ENCODE measurements around the gene HSD17B11. TPM values are rescaled to one million over a fixed set of nuclear protein-coding genes. Genes with fewer than 3 reads are reported as not detected.

The HSD17B11 gene
- total RNA-seq, 1 experiment from 2014 or later, result 8.8 TPM

- Histone ChIP-seq H3K23ac (ENCODE audit: insufficient read length, low read depth, low read length) (no peak overlapping the region), H3K27me3 (ENCODE audit: insufficient read depth, low read length) (no peaks in the 10 kb centered on the region), H4K91ac (ENCODE audit: insufficient read length, low read depth, low read length) (no peak overlapping the region), H2BK20ac (ENCODE audit: low read depth, low read length, poor library complexity, severe bottlenecking) (no peak overlapping the region), H2BK5ac (ENCODE audit: insufficient read length, low read length) (no peak overlapping the region), H3K27ac (ENCODE audit: insufficient read length, low read depth, low read length) (no peak overlapping the region), H3K79me1 (ENCODE audit: insufficient read depth, low read depth, low read length, poor library complexity, severe bottlenecking) (peaks cover 5% of the 10 kb centered on the region), H3K56ac (ENCODE audit: insufficient read length, low read depth, low read length) (no peak overlapping the region), H2AK5ac (ENCODE audit: insufficient read length, low read length) (no peak overlapping the region), H2BK15ac (ENCODE audit: low read depth, low read length) (no peak overlapping the region), H3K79me2 (ENCODE audit: insufficient read depth, low read length) (peaks cover 2% of the 10 kb centered on the region; the same call in 1 of the 2 replicates), H3T11ph (ENCODE audit: low read length) (no peak overlapping the region), H3K4me1 (ENCODE audit: insufficient read depth, low read length) (no peaks in the 10 kb centered on the region), H3K4me2 (ENCODE audit: insufficient read depth, insufficient read length, low read length) (no peak overlapping the region), H3K9ac (ENCODE audit: extremely low read depth, insufficient read length, low read length) (no peak overlapping the region), H4K20me1 (ENCODE audit: control insufficient read depth, insufficient read depth, insufficient read length) (no peaks in the 10 kb centered on the region), H3K4ac (ENCODE audit: low read depth, low read length) (no peak overlapping the region), H3K9me3 (ENCODE audit: control insufficient read depth, low read depth, low read length) (no peaks in the 10 kb centered on the region), H3K14ac (ENCODE audit: insufficient read depth, low read length) (no peak overlapping the region), H2BK120ac (ENCODE audit: low read depth, low read length, poor library complexity, severe bottlenecking) (no peak overlapping the region), H2BK12ac (ENCODE audit: insufficient read length, low read depth, low read length) (no peak overlapping the region), H4K5ac (ENCODE audit: insufficient read length, low read depth, low read length) (no peak overlapping the region), H3K23me2 (ENCODE audit: insufficient read length, low read depth, low read length, poor library complexity, severe bottlenecking) (no peaks in the 10 kb centered on the region), H4K8ac (replicated peaks; ENCODE audit: insufficient read length, low read depth, low read length) (no peak overlapping the region), H2AFZ (ENCODE audit: low read length) (no peak overlapping the region), H3K18ac (ENCODE audit: insufficient read length, low read depth, low read length) (no peak overlapping the region)
- Mint-ChIP-seq H3K36me3 (ENCODE audit: insufficient read depth in 1 of 3, low read depth in 3 of 3) (peaks cover 17 to 25% (median 23%) of the 10 kb centered on the region in 3 experiments; a peak in 6 of 7 replicates), H3K27me3 (ENCODE audit: low read depth) (no peaks in the 10 kb centered on the region), H3K27ac (no peak overlapping the region), H3K4me1 (peaks cover 17 to 25% of the 10 kb centered on the region in 2 experiments), H3K9me3 (no peaks in the 10 kb centered on the region), H3K4me3 (no peak overlapping the region)
- DNase-seq, result no peak
- TF ChIP-seq CTCF (conservative IDR thresholded peaks at IDR 0.05), result no peak
- no CpG with 5 or more reads among the region's 2 CpGs for WGBS (ENCODE audit: extremely low coverage, insufficient read length, low lambda C conversion rate)
Observed at GRCh38 chr4:87433342-87433741, 42.4 kb upstream of the HSD17B11 start.

All from H9 (cell line).